Mucosa of stomach (tissue), 1 donor: ENCODE measurements around the gene GDE1.
A peak's percentile ranks its signal among the peaks of the same experiment; 100 is the strongest.
"Not testable (repeated sequence)": the region's sequence is repeated elsewhere in the genome, so short reads cannot be mapped to it uniquely, and the experiment has no call there.

ENCODE experiments used
- H3K27me3 ChIP-seq: one replicate; pipeline ENCODE4 v1.7.0; 2013; ENCODE audit warnings: mild to moderate bottlenecking, low read length; ENCODE audit not compliant: control insufficient read depth, insufficient read depth
- H3K36me3 ChIP-seq: one replicate; pipeline ENCODE4 v1.7.0; 2013; ENCODE audit warnings: low read length; ENCODE audit not compliant: control insufficient read depth, insufficient read depth
- H3K4me1 ChIP-seq: one replicate; pipeline ENCODE4 v1.7.0; 2013; ENCODE audit warnings: mild to moderate bottlenecking, low read length; ENCODE audit not compliant: control insufficient read depth, insufficient read depth
- H3K4me3 ChIP-seq: one replicate; pipeline ENCODE4 v1.7.0; 2013; ENCODE audit warnings: low read length
- H3K9ac ChIP-seq: one replicate; pipeline ENCODE4 v1.7.0; 2013; ENCODE audit warnings: mild to moderate bottlenecking, low read length, moderate library complexity
- H3K9me3 ChIP-seq: one replicate; pipeline ENCODE4 v1.7.0; 2013; ENCODE audit warnings: mild to moderate bottlenecking, low read length, moderate library complexity; ENCODE audit not compliant: control insufficient read depth
- donor health status: Pancreatic carcinoma.

GDE1 gene

GRCh38 chr16:19521471-19522396 is at the start of gene GDE1:
Gene GDE1 (minus strand): TSS chr16:19522098. CDS start chr16:19521964, 134 bp downstream.
- H3K9me3 ChIP-seq, result no peaks in the 10 kb centered on the region
- H3K36me3 ChIP-seq, result no peaks in the 10 kb centered on the region
- H3K9ac ChIP-seq, result peak within 1 kb of the TSS; percentile 78
- no peaks in the 10 kb centered on the region for H3K27me3 ChIP-seq
- H3K4me1 ChIP-seq, result peaks cover 7% of the 10 kb centered on the region
- peak within 1 kb of the TSS; percentile 43 for H3K4me3 ChIP-seq

- no peaks in the 10 kb centered on the region for H3K36me3 ChIP-seq
Measured at GRCh38 chr16:19567560-19567959, 45.7 kb upstream of the GDE1 start.

DNA sequence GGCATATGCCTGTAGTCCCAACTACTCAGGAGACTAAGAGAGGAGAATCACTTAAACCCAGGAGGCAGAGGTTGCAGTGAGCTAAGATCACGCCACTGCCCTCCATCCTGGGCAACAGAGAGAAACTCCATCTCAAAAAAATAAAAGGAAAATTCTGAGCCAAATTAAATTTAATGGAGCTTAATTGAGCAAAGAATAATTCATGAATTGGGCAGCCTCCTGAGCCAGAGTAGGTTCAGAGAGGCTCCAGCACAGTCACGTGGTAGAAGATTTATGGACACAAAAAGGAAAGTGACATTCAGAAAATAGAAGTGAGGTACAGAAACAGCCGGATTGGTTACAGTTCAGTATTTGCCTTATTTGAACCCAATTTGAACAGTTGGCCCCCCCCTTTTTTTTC is 44.5 kb upstream of the GDE1 start:
- Histone ChIP-seq H3K4me3 (no peak overlapping the region), H3K4me1 (no peaks in the 10 kb centered on the region), H3K36me3 (no peaks in the 10 kb centered on the region), H3K27me3 (no peaks in the 10 kb centered on the region), H3K9me3 (no peaks in the 10 kb centered on the region), H3K9ac (no peak overlapping the region)

More at GRCh38 chr16:19567560-19567959, 45.7 kb upstream of the GDE1 start:
- H3K4me1 ChIP-seq, result no peaks in the 10 kb centered on the region
- no peak overlapping the region for H3K9ac ChIP-seq
- H3K9me3 ChIP-seq, result no peaks in the 10 kb centered on the region
- H3K27me3 ChIP-seq, result no peaks in the 10 kb centered on the region
- no peak overlapping the region for H3K4me3 ChIP-seq

DNA sequence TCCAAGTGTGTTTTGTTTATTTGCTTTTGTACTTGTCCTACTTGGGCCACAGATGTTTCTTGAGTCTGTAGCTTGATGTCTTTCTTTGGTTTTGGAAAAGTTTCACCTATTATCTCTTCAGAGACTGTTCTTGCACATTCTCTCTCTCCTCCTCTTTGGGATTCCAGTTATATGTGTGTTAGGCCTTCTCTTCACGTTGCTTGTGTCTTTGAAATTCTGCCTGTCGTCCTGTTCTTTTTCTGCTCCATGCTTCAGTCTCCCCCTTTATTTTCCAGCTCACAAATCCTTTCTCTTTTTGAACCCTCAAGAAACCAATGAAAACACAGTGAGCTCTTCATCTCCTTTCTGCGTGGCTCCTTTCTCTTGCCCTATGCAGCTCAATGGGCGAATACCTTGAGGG is 41.5 kb upstream of the GDE1 start:
- no peaks in the 10 kb centered on the region for H3K4me1 ChIP-seq
- no peaks in the 10 kb centered on the region for H3K27me3 ChIP-seq
- H3K36me3 ChIP-seq, result no peaks in the 10 kb centered on the region
- no peaks in the 10 kb centered on the region for H3K9me3 ChIP-seq
- no peak overlapping the region for H3K4me3 ChIP-seq
- no peak overlapping the region for H3K9ac ChIP-seq

DNA sequence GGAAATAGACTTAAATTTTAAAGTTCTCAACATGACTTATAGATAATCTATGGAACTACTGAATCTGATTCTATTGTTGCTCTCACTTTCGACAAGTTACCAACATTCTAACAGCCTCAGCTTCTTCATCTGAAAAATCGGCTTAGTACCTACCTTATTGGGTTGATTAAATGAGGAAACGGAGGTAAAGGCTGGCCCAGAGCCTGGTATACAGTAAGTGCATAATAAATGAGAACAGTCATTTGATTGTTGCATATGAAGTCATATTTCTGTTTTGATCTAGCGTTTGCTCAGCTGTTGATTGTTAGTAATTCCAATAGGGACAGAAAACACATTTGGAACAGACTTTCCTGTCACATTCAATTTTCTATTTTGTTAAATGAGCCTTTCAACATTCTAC is 38.2 kb upstream of the GDE1 start:
- Histone ChIP-seq H3K9ac (no peak overlapping the region), H3K36me3 (no peaks in the 10 kb centered on the region), H3K4me3 (no peak overlapping the region), H3K9me3 (no peaks in the 10 kb centered on the region), H3K4me1 (no peaks in the 10 kb centered on the region), H3K27me3 (no peaks in the 10 kb centered on the region)

DNA sequence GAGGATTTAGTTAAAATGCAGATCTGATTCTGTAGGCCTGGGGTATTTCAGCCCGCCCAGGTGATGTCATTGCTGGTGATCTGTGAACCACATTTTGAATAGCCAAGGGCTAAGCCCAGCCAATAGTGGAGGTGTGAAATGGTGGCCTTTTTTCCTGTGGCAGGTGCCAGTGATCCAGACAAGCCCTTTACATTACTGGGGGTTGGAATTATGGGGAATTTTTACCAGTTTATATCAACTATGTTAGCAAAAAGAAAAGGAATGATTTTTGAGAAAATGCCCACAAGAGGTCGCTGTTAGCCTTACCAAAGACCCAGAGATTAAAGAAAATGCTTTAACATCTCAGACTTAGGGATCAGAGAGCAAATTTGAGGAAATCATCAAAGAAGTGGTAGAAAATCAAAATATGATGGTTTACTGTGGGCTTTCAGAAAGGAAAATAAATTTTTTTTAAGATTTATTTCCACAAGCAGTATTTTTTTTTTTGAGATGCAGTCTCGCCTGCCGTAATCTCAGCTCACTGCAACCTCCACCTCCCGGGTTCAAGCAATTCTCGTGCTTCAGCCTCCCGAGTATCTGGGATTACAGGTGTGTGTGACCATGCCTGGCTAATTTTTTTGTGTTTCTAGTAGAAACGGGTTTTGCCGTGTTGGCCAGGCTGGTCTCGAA is 37.5 kb upstream of the GDE1 start:
- Histone ChIP-seq H3K4me1 (peaks cover 5% of the 10 kb centered on the region), H3K27me3 (no peaks in the 10 kb centered on the region), H3K36me3 (no peaks in the 10 kb centered on the region), H3K9me3 (no peaks in the 10 kb centered on the region), H3K4me3 (no peak overlapping the region), H3K9ac (no peak overlapping the region)

DNA sequence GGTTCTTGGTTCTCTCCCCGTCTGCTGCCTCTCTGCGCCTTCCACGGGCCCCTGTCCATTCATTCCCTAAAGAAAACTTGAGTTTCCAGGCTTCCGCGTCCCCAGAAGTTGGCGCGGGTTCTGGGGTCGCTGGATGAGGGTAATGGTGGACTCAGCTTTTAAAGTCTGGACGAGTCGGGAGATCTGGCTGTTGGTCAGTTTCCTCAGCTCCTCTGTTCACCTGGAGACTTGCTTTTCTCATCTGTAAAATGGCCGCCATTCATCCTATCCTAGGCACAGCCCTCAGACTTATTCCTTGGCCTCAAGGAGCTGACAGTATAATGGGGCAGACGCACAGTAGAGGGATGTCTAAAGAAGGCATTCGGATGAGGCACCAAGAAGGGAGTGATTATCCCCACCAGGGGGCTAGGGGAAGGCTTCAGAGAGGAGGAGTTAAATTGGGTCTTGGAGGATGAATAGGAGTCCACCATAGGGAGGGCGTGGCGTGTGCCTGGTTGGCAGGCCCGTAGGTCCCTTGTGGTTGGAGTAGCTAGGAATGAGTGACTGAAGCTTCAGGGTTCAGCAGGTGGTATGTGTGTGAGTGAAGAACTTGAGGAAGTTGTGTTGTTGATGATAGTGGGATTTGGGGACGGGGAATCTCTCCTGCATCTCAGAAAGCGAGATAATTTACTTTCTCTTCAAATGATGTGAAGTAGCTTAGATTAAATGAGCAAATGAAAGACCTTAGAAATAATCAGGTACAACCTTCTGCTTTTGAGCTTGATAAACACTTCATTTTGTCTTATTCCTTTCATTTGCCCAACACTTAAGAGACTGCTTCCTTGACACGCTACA is 34.3 kb upstream of the GDE1 start:
- Histone ChIP-seq H3K27me3 (no peaks in the 10 kb centered on the region), H3K9me3 (no peaks in the 10 kb centered on the region), H3K4me1 (peaks cover 5% of the 10 kb centered on the region), H3K36me3 (no peaks in the 10 kb centered on the region), H3K4me3 (peak overlapping the region; percentile 56), H3K9ac (peak overlapping the region; percentile 91)

GRCh38 chr16:19555186-19555937 is 33.5 kb upstream of the GDE1 start, which contains the start of gene VPS35L:
Gene VPS35L (plus strand): TSS chr16:19555703. CDS start chr16:19555730, 27 bp downstream.
- peaks cover 5% of the 10 kb centered on the region for H3K4me1 ChIP-seq
- no peaks in the 10 kb centered on the region for H3K36me3 ChIP-seq
- H3K4me3 ChIP-seq, result peak within 1 kb of the TSS; percentile 56
- no peaks in the 10 kb centered on the region for H3K27me3 ChIP-seq
- no peaks in the 10 kb centered on the region for H3K9me3 ChIP-seq
- peak within 1 kb of the TSS; percentile 91 for H3K9ac ChIP-seq

GRCh38 chr16:19549673-19550072 is 27.8 kb upstream of the GDE1 start:
- no peak overlapping the region for H3K9ac ChIP-seq
- H3K27me3 ChIP-seq, result no peaks in the 10 kb centered on the region
- H3K9me3 ChIP-seq, result no peaks in the 10 kb centered on the region
- peaks cover 1% of the 10 kb centered on the region for H3K4me1 ChIP-seq
- H3K36me3 ChIP-seq, result no peaks in the 10 kb centered on the region
- H3K4me3 ChIP-seq, result no peak overlapping the region

DNA sequence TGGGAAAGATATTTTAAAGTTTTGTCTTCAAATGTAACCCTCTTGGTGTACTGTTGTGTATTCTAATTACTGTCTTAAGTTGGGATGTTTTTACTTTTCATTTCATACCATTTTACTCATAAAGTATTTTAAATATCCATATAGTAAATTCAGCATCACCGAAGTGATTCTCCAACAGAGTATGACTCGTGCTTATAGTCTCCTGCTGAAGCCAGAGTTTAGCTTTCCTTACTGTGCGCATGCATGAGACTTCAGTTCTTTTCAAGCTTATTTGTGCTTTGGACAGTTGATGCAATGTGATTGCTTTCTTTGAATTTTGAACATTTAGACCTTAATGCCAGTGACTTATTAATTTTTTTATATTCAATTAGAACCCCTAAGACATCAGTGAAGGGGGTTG is 26.2 kb upstream of the GDE1 start:
- Histone ChIP-seq H3K27me3 (no peaks in the 10 kb centered on the region), H3K9me3 (no peaks in the 10 kb centered on the region), H3K36me3 (no peaks in the 10 kb centered on the region), H3K4me3 (no peak overlapping the region), H3K9ac (no peak overlapping the region), H3K4me1 (no peaks in the 10 kb centered on the region)

- not testable (repeated sequence) for H3K9me3 ChIP-seq, H3K4me3 ChIP-seq, H3K36me3 ChIP-seq, H3K4me1 ChIP-seq, H3K27me3 ChIP-seq, H3K9ac ChIP-seq
Measured at GRCh38 chr16:19543278-19543996, 21.5 kb upstream of the GDE1 start.
